ENCODE measurements around the gene FAM120AOS. TPM values are rescaled to one million over a fixed set of nuclear protein-coding genes. Genes with fewer than 3 reads are reported as not detected.

The FAM120AOS gene
- total RNA-seq, 1 donor from 2014 or later: 28.4 TPM

DNA sequence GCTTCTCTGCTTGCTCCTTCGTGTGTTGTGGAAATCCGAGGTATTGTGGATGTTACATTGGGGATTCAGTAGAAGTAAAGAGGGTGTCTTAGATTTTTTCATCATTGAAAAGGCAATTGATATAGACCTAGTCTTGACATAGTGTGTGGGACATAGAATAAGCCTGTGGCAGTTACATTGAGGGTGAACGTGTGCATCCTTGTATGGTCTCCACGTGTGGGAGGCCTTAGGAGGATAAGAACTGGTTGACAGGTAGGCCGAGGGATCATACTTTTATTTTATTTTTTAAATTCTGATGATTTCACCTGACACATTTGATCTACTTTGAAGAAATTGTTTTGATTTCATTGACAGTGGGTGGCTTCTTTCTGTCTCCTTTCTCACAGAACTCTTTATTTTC is 17.0 kb upstream of the FAM120AOS start:
- DNase-seq (ENCODE audit: missing footprints) (no peak), ATAC-seq (no peak)
- intact Hi-C loops (cut with DNase I): loop anchor here (1.0 kb wide), 1 partner anchor 33 kb away; no protein-coding TSS in a partner anchor

DNA sequence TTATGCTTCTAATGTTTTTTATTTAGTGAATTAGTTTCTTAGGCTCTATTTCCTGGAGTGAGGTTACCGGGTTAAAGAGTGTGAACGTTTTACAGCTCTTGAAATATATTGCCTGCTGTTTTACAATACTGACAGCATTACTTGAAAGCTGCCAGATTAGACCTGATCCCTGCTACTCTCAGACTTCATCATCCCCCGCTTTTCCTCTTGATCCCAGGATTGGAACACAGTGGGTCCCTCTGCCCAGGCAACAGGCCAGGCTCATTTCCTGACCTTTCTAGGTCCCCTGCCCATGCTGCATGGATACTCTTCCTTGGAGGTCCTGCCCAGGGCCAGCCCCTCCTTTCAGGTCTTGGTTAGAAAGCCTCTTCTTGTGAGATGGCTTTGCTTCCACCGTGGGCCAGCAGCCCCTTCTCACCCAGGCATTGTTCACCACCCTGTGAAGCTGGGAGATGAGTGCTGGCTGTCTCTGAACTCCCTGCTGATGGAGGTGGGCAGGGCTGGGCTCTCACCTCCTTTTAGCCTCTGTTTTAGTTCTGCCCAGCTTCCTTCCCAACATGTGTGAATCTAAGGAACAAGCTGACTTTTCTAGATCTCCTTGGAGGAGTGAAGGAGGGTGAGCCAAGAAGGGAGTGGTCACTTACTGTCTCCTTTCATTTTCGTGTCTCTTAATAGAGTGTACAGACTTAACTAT is 15.5 kb upstream of the FAM120AOS start:
- DNase-seq (ENCODE audit: missing footprints) (peak; percentile 44), ATAC-seq (peak; percentile 84)
- intact Hi-C loops (cut with DNase I): no loop called here

DNA sequence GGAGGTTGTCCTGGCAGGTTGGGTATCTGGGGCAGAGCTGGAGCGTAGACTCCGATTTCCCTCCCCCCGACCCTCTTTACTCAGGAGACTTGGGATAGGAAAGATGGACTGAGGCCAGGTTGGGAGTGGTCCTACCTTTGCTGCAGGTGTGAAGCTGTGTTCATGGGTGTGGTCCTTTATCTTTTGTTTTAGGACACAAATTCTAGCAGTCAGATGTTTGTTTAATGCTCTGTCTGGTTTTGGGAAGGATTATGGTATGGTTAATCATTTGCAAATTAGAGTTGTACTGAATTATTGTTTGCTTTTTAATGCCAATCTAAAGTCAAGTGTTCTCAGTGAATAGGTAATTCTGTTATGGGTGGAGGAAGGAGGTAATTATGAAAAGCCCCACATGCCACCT is 14.1 kb upstream of the FAM120AOS start:
- intact Hi-C loops (cut with DNase I): no loop called here
- DNase-seq (ENCODE audit: missing footprints) (no peak), ATAC-seq (no peak)

DNA sequence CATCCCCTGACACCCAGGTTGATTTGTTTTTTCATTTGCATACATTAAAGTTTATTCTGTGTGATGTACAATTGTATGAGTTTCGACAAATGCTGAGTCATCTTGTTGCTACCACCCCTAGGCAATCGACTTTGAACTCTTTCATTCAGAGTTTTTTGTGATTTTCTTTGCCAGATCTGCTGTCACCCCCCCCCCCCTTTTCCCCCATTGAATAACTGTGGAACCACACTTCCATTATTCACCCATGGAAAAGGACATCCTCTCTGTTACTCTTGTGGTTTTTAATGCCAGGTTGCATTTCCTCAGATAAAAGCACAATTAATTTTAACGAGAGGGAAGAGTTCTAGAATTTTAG is 13.7 kb upstream of the FAM120AOS start:
- intact Hi-C loops (cut with DNase I): no loop called here
- no peak for DNase-seq (ENCODE audit: missing footprints)
- ATAC-seq: no peak

DNA sequence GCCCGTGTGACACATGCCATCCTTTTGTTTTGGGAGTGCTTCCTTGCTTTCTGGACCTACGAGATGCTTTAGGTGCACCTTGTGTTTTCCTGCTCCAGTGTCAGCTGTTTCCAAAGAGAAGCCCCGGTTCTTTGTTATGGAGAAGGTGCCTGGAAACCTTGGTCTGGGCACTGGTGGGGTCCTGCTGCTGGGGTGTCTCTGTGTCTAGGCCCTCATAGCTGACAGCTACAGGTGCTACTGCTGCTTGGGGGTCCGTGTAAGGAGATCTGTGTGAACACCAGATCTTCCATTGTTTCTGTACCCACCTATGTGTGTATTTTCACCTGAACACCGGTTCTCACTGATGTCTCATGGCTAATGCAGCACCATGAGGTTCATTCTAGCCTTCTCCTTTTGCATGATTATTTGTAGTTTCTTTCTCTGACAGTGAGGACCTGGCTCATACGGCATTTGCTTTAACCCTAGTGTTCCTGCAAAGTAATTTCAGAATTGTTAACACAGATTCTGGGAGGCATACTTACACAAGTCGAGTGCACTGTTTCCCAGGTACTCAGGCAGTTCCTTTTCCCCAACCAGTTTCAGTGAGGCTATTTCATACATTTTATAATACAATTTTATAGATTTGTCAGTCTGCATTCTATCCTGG is 13.2 kb upstream of the FAM120AOS start:
- no peak for ATAC-seq
- DNase-seq (ENCODE audit: missing footprints): no peak
- intact Hi-C loops (cut with DNase I): no loop called here

DNA sequence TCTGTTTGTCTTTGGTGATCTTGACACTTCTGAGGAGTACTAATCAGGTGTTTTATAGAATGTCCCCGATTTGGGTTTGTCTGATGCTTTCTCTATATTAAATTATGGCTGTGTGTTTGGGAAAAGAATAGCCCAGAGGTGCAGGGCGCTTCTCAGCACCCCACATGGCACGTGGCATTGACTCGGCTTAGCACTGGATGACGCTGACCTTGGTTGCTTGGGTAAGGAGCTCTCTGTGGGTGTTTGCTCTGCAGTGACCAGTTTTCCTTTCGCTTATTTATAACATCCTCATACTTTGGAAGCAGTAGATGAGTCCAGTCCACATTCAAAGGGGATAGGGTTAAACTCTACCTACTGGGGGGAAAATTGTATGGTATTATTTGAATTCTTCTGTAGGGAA is 12.5 kb upstream of the FAM120AOS start:
- no peak for DNase-seq (ENCODE audit: missing footprints)
- ATAC-seq: no peak
- intact Hi-C loops (cut with DNase I): no loop called here

DNA sequence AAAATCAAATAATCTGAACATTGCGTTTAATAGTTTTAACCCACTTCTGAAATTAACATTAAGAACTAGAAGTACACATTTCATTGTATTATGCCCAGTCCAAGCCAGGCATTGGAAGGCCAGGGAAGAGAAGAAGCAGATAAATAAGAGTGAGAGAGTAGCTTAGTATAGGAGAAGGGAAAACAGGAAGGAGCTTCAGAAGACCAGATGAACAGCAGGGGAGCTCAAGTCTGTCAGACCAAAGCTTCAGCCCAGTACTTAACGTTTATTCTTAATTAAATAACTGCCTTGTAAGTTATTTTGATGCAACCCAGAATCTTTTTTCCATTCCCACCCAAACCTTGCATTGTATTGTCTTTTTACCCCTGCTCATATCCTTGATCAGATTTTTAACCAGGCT is 11.5 kb upstream of the FAM120AOS start:
- intact Hi-C loops (cut with DNase I): no loop called here
- DNase-seq (ENCODE audit: missing footprints) (no peak), ATAC-seq (no peak)

DNA sequence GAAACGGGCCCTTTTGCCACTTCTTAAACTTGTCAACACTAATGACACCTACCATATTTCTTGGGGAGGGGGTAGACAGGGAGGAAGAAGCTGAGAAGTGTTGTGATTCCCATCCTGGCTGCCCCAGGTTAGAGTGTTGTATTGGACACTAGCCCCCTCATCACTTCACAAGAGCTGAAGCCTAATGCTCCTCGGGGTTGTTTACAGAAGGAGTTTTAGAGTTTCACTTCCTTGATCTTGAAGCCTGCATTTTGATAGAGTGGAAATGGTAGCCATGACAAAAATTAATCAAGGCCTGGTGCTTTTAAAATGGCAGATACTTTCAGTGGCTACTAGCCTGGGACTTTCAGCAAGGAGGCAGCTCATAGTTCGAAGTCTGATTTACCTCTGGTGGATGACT is 11.0 kb upstream of the FAM120AOS start:
- ATAC-seq (no peak), DNase-seq (ENCODE audit: missing footprints) (no peak)
- intact Hi-C loops (cut with DNase I): no loop called here

DNA sequence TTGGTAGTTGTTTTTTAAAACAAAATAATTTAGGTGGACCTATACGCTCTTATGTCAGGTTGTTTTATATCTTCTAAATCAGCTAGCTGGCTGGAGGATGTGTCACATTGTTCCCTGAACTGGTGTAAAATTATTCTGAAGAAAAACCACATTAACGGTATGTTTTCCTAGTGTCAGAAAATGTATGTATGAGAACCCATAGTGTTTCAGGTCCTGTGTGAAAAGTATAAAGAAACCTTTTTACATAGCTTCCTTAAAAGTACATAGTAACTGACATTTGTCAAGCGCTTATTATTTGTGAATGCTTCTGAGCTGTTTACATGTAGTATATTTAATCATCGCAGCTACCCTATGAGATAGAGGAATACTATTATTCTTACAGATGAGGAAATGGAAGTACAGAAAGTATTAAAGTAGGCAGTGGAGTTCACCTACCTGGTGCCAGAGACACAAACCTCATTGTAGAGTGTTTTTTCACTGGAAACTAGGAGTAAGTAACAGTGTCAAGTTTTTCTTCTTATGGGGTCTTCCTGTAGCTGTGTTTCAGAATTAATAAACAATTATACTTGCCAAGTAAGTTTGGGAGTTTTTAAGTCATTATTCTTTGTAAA is 10.4 kb upstream of the FAM120AOS start:
- intact Hi-C loops (cut with DNase I): no loop called here
- ATAC-seq: no peak
- no peak for DNase-seq (ENCODE audit: missing footprints)

DNA sequence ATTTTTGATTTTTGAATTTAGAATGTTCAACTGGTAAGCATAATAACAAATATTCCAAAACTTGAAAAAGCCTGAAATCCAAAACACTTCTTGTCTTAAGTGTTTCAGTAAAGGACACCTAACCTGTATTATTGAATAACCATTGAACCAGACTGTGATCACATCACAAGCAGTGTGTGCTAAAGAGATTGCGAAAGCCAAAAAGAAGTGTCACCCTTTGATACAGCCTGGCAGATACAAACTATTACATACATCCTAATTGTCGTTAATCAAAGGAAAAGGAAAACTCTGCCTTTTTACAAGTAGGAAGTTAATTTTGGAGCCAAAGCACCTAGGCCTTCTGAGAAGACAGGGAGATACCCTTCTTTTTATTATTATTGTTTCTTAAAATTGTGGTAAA is 8.4 kb upstream of the FAM120AOS start:
- ATAC-seq: no peak
- DNase-seq (ENCODE audit: missing footprints): no peak
- intact Hi-C loops (cut with DNase I): no loop called here

DNA sequence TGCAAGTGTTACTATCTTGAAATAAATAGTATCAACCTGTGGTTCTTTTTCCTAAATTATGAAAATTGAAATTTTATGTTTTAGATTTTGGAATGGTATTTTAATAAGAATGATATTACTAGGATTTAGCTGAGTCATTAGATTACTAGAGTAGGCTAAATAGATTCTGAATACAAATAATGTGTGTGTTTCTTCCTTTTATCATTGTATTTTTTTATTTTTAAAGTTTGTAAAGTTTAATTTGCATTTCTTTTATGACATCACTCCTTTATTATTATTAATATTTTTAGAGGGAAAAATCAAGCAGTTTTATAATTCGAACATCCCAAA is 8.0 kb upstream of the FAM120AOS start:
- DNase-seq (ENCODE audit: missing footprints): no peak
- ATAC-seq: no peak
- intact Hi-C loops (cut with DNase I): no loop called here

DNA sequence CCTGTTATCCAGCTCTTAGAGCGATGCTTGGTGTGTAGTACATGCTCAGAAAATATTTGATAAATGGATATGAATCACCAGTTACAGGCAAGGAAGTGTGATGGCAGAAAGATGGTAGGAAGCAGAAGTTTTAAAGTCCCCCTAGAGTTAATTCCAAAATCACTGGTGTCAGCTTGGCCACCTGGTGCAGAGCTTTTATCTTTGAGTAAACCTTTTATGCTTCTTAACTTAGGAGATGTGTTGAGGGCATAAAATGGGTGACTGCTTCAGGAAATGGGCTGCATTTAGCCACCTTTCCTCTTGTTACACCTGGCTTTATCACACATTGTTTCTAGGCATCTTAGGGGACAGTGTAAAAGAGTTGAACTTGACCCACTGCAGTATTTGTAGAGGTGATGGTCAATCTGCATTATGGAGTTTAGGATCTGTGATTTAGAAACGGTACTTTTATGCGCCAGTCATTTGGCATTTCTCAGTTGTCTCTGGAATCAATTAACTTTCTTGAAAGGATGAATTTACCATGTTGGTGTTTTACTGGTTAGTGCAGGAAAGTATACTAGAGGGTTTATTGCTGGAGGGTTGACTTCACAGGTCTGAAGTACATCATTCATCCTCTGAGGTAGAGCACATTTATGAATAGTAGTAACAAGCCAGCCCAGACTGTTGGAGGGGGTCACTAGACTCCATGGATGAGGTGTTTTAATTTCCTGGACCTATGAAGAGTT is 7.5 kb upstream of the FAM120AOS start:
- ATAC-seq (no peak), DNase-seq (ENCODE audit: missing footprints) (no peak)
- intact Hi-C loops (cut with DNase I): no loop called here

DNA sequence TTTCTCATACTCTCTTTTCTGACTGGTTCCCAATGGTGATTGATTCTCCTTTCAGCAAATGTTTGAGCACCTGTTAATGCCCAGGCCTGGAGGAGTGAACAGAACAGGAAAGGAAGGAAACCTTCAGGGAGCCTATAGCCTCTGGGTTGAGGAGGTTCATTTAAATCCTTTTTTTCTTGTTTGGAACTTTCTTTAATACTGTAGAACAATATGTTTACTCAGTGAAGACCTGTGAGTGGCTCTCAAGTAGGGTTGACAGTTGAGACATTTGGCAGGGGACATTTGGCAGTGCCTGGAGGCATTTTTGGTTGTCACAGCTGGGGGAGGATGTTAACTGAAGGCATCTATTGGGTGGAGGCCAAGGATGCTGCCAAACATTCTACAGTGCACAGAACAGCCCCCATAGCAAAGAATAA is 6.1 kb upstream of the FAM120AOS start:
- ATAC-seq: peak; percentile 67
- intact Hi-C loops (cut with DNase I): no loop called here
- no peak for DNase-seq (ENCODE audit: missing footprints)

DNA sequence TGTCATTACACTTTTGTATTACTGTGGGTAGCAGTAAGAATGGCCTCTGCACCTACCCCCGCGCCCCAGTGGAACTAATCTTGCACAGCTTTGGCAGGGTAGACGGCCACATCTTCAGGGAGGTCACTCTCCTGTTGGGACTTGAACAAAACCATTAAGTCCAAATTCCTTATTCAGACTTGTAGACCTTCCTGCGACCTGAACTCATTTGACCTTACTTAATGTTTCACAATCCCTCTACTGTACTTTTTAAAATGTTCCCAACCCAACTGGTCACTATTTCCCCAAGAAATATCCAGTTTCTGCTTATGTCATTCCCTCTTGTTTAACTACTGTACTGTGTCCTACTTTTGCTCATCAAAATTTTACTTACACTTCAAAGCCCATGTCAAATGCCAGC is 5.3 kb upstream of the FAM120AOS start:
- ATAC-seq: peak; percentile 40
- DNase-seq (ENCODE audit: missing footprints): no peak
- intact Hi-C loops (cut with DNase I): no loop called here

DNA sequence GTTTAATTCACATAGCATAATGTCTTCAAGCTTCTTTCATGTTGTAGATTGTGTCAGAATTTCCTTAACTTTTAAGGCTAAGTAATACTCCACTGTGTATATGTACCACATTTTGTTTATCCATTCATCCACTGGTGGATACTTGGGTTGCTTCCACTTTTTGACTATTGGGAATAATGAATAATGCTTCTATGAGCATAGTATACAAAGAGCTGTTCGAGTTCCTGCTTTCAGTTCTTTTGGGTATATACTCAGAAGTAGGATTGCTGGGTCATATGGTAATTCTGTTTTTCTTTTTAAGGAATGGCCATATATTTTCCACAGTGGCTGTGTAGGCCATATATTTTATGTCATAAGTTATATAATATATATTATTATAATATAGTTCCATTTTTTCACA is 3.6 kb upstream of the FAM120AOS start:
- intact Hi-C loops (cut with DNase I): no loop called here
- DNase-seq (ENCODE audit: missing footprints) (no peak), ATAC-seq (no peak)

DNA sequence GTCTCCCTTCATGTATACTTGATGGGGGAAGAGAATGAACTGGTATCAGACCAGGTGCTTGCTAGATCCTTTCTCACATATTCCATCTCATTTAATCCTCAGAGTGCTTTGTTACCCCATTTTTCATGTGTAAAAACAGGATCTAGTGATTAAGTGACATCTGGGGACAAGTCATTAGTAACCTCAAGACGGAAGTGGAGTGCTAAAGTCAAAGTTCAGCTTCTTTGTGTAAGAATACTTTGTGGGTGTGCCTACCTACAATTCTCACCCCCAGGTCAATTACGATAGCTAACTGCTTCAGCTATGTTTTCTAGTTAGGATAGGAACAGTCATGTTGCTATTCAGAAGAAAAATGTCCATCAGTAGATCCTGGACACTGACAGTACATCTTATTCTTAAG is 3.1 kb upstream of the FAM120AOS start:
- intact Hi-C loops (cut with DNase I): no loop called here
- ATAC-seq: no peak
- no peak for DNase-seq (ENCODE audit: missing footprints)

DNA sequence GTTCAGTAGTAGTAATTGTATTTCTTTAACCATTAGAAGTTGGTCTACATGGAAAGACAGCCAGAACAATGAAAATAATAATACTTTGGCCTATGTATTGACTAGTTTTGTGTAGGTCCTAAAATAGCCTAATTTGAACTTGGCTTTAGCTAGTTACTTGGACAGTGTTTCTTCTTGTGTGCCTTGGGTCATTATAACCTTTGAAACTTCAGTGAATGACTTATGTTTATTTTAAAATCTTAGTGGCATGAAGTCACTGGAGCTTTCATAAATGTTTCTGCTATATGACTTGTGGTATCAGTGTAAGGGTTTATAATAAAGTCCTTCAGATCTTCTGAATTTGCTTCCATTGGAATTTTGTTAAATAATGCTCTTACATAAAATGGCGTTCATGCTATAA is 2.6 kb upstream of the FAM120AOS start:
- intact Hi-C loops (cut with DNase I): no loop called here
- DNase-seq (ENCODE audit: missing footprints) (no peak), ATAC-seq (no peak)

DNA sequence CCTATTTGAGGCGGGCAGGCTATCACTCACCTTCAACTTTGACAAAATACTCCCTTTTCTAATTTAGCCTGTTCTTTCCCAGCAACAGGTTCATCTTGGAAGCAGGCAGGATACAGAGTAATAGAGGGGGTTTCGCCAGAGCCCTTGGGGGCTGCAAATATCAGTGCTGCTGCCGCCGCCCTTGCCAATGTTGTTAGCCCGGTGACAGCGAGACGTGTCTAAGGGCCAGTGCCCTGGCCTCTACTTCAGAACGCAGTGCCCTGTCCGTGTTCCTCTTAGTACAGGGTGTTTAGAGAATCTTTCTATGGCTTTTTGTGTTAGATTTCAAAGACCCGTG is 703 bp downstream of the FAM120AOS start:
- intact Hi-C loops (cut with DNase I): loop anchor here (1.0 to 5.0 kb wide), 4 partner anchors 75 to 356 kb away; partner anchors contain the start of gene CARD19
- ATAC-seq (peak; percentile 26), DNase-seq (ENCODE audit: missing footprints) (no peak)

DNA sequence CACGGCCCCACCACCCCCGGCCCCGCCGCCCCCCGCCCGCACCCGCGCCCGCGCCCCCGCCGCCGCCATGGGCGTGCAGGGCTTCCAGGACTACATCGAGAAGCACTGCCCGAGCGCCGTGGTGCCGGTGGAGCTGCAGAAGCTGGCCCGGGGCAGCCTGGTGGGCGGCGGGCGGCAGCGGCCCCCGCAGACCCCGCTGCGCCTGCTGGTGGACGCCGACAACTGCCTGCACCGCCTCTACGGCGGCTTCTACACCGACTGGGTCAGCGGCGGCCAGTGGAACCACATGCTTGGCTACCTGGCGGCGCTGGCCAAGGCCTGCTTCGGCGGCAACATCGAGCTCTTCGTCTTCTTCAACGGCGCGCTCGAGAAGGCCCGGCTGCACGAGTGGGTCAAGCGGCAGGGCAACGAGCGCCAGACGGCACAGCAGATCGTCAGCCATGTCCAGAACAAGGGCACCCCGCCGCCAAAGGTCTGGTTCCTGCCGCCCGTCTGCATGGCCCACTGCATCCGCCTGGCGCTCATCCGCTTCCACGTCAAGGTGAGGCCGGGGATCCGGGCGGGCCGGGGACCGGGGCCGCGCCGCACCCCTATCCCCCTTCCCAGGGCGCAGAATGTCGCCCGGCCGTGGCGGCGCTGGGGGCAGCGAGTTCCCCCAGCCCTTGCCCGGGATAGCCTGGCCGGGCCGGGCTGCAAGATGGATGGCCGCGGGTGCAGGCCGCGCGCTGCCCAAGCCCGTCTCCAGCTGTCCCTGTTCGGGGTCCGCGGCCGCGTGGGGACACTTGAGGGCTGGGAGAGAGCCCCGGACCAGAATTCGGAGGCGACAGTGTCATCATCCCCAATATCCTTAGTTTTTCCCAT is 1.3 kb downstream of the FAM120AOS start:
- ATAC-seq (peak; percentile 16), DNase-seq (ENCODE audit: missing footprints) (peak; percentile 80)
- intact Hi-C loops (cut with DNase I): loop anchor here (2.0 to 5.0 kb wide), 3 partner anchors 75 to 355 kb away; partner anchors contain the start of gene CARD19

Data from Right ventricle myocardium inferior (tissue), 1 donor.